GM18511 (cell line): ENCODE data around the gene WDR37.

Experiments used
- ATAC-seq: cut with Tn5 transposase; IDR thresholded peaks from one replicate; pipeline ENCODE4 v1.9.1; 2021; ENCODE audit warnings: mild to moderate bottlenecking, moderate library complexity; ENCODE audit not compliant: unreplicated experiment

WDR37 gene

DNA sequence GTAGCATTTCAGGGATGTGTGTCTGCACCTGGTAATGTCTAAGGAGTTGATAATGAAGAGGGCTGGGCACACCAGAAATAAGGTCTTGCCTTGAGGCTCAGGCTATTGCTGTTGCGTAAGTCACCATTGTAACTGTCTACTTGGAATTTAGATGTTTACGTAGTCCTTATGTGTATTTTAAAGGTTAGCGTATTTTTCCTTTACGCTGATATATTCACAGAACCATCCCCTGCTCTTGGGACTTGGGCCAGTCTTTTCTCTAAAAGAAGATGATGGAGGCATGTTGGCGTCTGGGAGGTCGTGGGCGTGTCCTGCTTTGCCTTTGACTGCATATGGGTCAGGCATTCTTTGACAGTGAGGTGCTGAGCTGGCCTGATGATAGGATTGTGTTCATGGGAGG, 14.7 kb downstream of the WDR37 start:
- no peak for ATAC-seq

DNA sequence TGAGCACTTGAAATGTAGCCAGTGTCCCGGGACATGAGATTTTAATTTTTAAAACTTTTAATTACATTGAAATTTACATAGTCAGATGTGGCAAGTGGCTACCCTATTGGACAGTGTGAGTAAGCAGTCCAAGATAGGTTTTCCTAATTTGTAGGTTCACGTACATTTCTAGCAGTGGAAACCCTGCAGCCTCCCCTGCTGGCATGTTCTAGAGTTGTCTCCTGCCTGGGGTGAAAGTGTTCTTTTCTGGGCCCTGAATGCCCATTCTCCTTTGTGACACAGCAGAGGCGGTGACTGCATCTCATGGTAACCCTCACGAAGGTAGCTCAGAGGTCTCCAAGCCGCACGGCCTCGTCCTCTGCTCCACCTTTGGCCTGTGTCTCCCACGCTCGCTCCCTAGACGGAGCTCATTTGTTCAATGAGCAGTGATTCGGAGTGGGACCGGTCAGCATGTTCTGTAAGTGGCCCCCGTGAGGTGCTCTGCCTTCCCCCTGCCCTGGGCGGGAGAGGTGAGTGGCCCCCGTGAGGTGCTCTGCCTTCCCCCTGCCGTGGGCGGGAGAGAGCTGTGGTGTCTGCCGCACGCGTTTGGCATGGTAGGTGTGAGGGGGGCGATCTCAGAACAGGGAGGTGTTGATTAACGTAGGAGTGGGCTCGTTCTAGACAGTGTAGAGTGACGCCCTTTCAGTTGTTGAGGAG, 18.0 kb downstream of the WDR37 start:
- ATAC-seq, result no peak

DNA sequence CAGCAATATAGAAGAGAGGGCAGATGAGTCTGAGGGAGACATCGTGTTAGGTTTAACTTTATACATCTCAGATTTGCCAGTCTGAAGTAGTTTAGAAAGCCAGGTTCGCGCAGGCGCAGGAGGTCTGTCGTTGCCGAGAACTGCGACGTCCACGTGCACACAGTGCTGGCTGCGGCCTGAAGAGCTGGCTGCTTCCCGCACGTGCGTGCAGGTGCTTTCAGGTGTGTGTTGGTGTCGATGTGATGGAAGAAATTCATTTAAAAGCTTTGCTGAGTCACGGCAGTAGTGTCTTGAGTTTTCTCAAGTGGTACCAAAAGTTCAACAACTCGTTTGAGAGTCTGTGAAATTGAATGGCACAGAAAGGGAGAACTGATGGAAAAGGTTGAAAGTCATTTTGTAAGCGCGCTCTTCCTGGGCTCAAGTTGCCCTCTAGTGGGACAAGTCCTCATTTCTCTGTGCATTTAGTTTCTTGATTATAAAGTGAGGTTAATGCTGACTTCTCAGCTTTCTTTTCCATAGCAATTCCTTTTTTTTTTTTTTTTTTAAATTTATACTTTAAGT, 18.6 kb downstream of the WDR37 start:
- no peak for ATAC-seq

DNA sequence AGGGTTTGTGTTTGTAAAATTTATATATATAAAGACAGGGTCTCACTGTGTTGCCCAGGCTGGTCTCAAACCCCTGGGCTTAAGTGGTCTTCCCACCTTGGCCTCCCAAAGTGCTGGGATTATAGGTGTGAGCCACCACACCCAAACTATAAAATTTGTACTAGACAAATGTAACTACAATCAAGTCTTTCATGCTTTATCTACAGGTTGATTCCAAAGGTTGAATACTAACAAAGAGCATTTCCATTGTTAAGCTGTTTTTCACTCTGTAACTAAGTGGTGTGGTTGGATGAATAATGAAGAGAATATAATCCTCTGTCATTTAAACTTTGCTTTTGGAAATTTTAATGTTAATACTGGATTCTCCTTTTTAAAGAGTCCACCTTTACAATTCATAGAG, 22.5 kb downstream of the WDR37 start:
- ATAC-seq, result no peak

DNA sequence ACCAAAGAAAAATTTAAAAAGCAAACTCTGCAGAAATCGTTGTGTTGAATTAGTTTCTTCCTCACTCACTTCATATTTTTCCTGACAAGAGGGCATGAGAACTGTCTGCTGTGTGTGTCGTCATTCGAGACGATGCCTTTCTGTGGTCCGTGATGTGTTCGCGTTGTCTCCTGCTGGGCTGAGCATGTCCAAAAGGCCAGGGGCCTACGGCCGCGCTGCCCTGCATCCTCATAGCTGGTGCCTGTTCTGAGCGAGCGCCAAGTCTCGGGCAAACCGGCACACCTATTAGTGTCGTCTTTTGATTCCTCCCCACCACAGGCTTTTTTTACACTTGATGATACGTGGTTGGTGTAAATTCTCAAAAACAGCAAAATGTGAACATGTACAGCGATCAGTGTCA, 27.4 kb downstream of the WDR37 start:
- no peak for ATAC-seq

DNA sequence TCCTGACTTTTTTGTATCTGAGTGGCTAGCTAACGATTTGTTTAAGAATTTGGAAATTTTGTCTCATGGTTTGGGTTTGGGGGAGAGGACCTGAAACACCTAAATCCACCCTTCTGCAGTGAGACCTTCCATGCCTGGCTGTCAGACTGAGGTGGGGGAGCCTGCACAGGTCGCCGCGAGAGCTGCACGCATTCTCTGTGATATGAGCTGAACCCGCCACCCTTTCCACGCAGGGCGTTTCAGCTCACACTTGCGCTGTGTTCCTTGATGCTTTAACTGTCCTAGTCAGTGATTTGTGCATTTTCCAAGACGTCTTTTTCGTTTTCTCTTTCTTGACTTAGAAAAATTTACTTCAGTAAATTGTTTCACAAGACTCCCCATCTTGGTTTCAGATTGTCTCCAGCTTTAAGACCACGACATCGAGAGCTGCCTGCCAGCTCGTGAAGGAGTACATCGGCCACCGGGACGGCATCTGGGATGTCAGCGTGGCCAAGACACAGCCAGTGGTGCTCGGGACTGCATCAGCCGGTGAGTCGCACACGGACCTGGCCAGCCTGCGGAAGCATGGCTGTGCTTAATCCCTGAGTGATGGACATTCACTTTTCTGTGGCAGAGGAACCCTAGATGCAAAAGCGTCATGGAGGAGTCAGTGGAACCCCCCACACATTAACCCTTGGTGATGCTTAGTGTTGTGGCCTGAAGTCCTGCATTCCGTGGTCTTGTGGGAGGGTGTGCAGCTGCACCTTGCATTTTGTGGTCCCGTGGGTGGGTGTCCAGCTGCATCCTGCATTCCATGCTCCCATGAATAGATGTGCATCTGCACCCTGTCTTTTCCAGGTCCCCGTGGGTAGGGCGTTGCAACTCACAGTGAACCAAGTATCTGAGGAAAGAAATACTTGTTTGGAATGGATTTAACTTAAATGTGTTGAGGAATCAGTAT, 28.1 kb downstream of the WDR37 start:
- ATAC-seq, result no peak

DNA sequence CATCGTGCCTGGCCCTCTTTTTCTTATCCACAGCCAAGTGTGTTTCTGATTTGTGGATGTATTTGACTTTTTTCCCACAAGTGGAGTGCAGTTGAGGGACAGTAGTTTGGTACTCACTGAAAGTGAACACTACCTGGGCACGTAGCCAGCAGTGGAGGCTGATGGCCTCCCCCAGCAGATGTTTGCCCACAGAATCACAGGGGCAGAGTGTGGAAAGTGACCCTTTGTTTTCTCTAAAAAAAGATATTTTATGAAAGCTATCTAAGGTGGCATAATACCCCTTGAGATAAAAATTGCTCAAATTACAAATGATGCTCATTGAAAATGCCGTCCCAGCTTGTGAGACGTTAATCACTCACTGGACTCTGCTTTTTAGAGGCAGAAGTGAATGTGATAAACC, 29.1 kb downstream of the WDR37 start:
- ATAC-seq, result no peak

DNA sequence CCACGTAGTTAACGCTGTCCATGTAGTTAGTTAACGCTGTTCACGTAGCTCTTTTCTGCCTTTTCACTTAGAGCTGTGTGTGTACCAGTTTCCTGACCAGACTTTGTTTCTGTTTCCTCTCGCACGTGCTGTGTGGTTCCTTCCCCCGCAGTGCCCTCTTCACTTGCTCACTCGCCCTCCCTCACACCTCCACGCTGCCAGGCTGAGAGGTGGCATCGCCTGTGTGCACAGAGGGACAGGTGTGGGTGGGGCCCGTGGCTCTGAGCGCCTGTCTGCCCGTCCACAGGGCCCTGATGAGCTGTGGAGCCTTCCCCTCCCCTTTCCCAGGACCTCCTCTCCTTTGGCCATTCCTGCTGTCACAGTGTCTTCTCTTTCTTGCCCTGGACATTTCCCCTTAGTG, 30.6 kb downstream of the WDR37 start:
- ATAC-seq, result no peak

DNA sequence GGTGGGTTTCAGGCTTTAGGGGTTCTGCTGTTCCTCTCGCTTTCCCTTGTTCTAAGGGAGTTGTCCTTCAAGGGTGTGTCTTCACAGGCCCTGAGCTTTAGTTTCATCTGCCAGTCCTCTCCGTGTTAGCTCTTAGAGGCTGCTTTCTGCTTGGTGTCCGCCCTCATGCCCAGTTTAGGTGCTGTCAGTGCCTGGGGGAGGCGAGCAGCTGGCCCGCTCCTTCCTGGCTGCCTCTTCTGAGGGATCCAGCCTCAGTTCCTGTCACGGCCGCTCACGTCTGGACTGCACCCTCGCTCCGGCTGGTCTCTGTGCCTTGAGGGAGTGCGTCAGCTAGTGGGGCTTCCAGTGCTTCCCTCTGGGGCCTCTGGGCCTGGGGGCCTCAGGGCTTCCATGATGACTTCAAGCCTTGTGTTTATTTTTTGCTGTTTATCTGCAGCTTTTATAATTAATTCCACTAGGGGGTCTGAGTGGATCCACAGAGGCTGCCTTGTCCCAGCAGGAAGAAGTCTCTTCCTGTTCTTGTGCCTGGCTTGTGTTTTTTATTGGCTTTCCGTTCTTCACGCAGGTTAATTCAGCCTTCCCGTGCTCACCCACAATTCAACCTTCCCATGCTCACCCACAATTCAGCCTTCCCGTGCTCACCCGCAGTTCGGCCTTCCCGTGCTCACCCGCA, 33.0 kb downstream of the WDR37 start:
- no peak for ATAC-seq

DNA sequence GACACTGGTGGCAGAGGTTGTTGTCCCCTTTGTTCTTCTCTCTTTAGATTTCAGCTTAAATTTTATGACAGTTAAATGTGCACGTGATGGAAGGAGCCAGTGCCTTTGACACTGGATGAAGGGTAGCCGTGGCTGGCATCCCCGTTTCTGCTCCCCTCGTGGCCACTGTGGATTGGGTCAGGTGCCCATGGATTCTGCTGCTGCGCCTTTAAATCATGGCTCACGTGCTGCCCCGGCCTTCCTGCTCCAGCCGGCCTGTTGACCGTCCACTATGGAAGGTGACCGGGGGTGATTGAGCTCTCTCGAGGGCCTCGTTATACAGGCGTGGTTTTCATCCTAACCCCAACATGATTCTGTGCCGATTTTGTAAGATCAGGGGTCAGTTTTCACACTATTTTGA, 34.5 kb downstream of the WDR37 start:
- ATAC-seq, result no peak

DNA sequence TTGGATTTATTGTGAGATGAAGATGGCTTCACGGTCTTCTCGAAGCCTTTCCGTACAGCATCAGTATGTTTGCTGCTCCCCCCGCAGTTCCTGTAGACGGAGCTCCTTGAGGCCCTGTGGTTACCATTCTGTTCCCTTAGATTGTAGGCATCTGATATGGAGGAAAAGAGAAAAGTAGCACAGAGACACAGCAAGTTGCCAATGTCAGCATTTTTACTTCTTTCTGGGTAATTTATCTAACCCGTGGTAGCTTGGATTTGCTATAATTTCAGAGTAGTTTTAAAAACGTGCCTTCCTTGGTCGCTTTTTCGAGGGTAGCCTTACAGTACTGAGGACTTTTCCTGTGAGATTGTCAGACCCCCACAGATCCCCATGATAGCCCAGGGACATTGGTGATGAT, 37.5 kb downstream of the WDR37 start:
- no peak for ATAC-seq

DNA sequence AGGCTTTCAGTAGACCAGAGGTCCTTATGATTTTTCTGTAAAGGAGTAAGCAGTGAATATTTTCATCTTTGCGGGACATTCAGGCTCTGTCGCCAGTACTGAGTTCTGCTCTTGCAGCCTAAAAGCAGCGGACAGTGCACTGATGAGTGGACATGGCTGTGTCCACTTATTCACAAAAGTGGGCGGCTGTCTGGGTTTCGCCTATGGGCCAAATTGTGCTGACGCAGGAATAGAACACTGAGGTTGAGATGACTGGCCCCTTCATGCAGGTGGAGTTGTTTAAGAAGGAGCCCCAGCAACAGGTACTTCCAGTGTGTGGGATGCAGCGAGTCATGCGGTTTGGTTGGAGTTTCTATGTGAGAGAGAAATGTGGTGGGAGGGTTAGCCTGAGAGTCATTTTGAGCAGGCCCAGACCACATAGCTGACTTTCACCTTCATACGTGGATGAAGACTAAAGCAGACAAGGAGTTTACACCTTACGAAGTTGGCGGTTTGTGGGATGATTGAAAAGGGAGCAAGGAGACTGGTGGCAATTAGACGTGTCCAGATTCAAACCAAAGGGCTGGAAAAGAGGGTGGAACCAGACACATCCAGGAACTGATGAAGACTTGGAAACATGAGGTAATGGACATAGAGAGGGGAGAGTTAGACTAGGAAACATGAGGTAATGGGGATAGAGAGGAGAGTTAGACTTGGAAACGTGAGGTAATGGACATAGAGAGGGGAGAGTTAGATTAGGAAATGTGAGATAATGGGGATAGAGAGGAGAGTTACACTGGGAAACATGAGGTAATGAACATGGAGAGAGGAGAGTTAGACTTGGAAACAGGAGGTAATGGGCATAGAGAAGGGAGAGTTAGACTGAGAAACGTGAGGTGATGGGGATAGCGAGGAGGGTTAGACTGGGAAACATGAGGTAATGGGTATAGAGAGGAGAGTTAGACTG, 38.2 kb downstream of the WDR37 start:
- ATAC-seq, result no peak

DNA sequence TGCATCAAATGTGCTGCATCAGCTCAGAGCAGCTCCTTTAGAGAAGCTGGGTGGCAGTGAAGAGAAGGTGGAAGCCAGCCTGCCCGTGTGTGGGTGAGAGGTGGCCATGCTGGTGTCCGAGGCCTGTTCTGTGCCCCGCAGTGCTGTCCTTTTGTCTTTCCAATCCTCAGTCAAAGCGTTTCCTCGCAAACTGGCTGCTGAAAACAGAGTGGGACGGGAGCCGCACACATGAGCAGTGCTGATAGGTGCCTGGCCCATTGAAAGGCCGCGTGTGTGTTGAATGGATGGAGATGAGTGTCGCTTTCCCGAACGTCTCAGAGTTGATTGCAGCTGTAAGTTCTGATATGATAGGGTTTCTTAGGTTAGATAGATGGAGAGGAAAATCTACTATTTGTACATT, 39.3 kb downstream of the WDR37 start:
- no peak for ATAC-seq

DNA sequence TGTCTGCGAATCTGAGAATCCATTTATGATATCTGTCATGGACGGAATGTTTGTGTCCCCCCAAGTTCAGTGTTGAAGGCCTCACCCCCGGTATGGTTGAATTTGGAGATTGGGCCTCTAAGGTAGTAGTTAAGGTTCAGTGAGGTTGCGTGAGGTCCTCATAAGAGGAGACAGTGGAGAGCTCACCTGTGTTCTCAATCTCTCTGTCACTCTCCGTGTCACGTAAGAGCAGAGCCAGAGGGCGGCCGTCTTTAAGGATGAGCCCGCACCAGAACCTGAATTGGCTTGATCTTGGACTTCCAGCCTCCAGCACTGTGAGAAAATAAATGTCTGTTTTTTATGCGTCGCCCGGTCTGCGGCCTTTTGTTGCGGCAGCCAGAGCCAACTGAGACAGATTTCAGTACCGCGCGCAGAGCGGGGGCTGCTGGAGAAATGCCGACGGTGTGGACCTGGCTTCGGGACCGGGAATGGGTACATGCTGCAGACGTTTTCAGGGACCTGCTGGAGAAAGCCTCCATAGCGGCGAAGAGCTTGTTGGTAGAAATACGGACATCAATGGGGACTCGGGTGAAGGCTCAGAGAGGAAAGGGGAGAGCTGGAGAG, 40.2 kb downstream of the WDR37 start:
- ATAC-seq, result no peak

DNA sequence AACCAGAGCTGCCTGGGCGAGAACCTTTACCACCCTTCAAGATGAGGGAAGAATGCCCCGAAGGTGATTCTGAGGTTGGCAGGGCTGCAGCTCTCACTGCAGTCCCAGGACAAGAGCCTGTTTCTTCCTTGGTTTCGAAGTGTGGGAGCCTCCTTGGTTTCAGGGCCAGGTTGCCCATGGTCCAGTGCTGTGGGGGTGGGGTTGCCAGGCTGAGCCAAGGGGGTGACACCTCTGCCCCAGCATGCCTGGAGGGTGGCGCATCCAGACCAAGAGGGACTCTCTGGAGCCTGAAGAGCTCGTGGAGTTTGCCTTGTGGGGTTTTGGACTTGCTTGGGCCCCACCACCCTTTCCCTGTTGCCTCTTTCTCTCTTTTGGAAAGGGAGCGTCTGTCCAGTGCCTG, 41.3 kb downstream of the WDR37 start:
- ATAC-seq, result no peak

DNA sequence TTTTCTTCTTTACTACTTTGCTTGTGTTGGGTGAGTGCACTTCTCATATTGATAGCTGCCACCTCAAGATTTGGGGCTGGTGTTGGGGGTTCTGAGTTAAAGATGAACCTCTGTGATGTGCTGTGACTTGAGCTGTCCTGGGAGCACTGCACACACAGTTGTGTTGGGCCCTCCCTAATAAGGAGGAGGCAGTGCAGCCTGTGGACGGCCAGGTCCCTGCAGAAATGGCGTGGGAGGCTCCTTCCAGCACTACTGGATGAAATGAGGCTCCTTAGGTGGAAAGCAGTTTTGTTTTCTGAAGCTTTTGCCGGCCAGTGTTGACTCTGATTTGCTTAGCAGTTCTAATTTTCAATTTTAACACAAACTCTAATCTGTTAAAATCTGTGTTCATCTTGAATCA, 44.0 kb downstream of the WDR37 start:
- no peak for ATAC-seq

DNA sequence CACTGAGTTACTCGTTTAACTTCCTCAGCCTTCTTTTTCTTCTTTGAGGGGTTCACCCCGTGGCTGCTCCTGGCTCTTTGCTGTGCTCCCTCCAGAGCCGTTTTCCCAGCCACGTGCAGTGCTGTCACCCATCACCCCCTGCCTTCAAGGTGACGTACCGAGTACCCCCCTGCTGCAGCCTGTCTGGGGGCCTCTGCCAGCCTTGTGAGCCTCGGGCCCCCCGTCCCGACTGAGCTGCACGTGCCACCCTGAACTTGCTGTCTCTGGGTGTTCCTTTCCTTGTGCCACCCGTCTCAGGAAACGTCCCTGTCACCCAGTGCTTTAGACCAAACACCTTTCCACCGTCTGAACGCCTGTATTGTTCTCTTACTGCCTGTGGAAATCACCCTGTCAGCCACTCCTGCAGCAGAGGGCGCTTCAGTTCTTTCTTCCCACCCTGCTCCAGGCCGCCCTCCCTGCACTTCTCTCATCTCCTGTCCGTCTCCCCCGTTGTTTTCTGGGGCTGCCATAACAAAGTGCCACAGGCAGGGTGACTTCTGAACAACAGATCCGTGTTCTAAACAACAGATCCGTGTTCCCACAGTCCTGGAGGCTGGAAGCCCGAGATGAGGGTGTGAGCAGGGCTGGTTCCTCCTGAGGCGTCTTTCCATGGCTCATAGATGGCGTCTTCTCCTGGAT, 44.6 kb downstream of the WDR37 start:
- no peak for ATAC-seq

DNA sequence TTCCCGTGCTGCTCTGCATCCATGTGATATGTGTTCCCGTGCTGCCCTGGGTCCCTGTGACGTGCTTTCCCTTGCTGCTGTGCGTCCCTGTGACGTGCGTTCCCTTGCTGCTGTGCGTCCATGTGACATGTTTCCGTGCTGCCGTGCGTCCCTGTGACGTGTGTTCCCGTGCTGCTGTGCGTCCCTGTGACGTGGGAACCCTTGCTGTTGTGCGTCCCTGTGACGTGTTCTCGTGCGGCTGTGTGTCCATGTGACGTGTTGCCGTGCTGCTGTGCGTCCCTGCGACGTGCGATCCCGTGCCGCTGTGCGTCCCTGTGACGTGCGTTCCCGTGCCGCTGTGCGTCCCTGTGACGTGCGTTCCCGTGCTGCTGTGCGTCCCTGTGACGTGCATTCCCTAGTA, 45.8 kb downstream of the WDR37 start:
- ATAC-seq, result no peak

DNA sequence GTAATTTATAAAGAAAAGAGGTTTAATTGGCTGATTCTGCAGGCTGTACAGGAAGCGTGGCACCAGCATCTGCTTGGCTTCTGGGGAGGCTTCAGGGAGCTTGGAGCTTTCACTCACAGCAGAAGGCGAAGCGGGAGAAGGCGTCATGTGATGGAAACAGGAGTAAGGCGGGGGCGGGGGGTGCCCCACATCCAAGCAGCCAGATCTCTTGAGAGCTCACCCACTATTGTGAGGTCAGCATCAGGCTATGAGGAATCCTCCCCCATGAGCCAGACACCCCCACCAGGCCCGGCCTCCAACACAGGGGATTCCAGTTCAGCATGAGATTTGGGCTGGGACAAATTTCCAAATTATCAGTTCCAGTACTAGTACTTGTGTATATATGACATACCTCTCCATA, 46.2 kb downstream of the WDR37 start:
- no peak for ATAC-seq
